ENCODE data around the gene SEMA3C. TPM values are rescaled to one million over a fixed set of nuclear protein-coding genes. Genes with fewer than 3 reads are reported as not detected.

SEMA3C gene
- polyA plus RNA-seq, 1 donor from 2014 or later, result 386 TPM

- H3K9me3 ChIP-seq (ENCODE audit: low read length), result no peaks in the 10 kb centered on the region
- no peaks in the 10 kb centered on the region for H3K36me3 ChIP-seq (ENCODE audit: insufficient read depth, low read length)
- no peaks in the 10 kb centered on the region for H4K20me1 ChIP-seq (ENCODE audit: insufficient read depth)
- no peaks in the 10 kb centered on the region for H3F3A ChIP-seq (ENCODE audit: insufficient read depth, low read length, poor library complexity, severe bottlenecking)
- TF ChIP-seq RAD21 (conservative IDR thresholded peaks at IDR 0.05) (no peak), TAF1 (IDR thresholded peaks at IDR 0.05; ENCODE audit: low read depth) (no peak)
- no peak overlapping the region for H3K4me2 ChIP-seq (ENCODE audit: low read length)
- H3K27ac ChIP-seq (ENCODE audit: low read length), result no peak overlapping the region
- no peak overlapping the region for H3K4me3 ChIP-seq (ENCODE audit: low read length)
- no peaks in the 10 kb centered on the region for H3K79me2 ChIP-seq (replicated peaks; ENCODE audit: insufficient read depth, low read length)
- H3K9ac ChIP-seq (ENCODE audit: low read length), result no peak overlapping the region
- no peak overlapping the region for H2AFZ ChIP-seq (ENCODE audit: low read depth, low read length)
- no peaks in the 10 kb centered on the region for H3K9me2 ChIP-seq (ENCODE audit: insufficient read depth, low read length)
- no peaks in the 10 kb centered on the region for H3K27me3 ChIP-seq (ENCODE audit: insufficient read depth, low read depth, low read length)
Observed at GRCh38 chr7:80733333-80733915, 185.4 kb downstream of the SEMA3C start.

DNA sequence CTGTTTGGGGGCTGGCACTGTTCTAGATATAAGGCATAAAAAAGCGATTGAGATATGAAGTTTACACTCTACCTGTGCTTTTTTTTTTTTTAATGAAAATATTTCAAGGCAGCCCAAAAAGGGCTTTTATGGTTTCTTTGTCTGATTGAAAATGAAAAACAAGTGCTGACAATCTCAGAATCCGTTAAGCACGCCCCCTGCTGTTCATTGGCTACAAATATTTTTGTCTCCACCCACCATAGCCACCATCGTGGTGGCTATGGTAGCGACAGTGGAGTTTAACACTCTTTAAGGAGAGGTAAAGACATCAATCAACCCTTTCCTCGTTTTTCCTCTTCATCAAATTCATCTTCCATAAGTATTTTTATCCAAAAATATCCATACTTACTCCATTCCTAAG lies 186.2 kb downstream of the SEMA3C start:
- H3K4me2 ChIP-seq (ENCODE audit: low read length), result no peak overlapping the region
- no peak overlapping the region for H3K4me3 ChIP-seq (ENCODE audit: low read length)
- H3F3A ChIP-seq (ENCODE audit: insufficient read depth, low read length, poor library complexity, severe bottlenecking), result no peaks in the 10 kb centered on the region
- no peaks in the 10 kb centered on the region for H4K20me1 ChIP-seq (ENCODE audit: insufficient read depth)
- H3K36me3 ChIP-seq (ENCODE audit: insufficient read depth, low read length), result no peaks in the 10 kb centered on the region
- no peaks in the 10 kb centered on the region for H3K9me3 ChIP-seq (ENCODE audit: low read length)
- no peak overlapping the region for H3K27ac ChIP-seq (ENCODE audit: low read length)
- no peaks in the 10 kb centered on the region for H3K79me2 ChIP-seq (replicated peaks; ENCODE audit: insufficient read depth, low read length)
- no peak overlapping the region for H2AFZ ChIP-seq (ENCODE audit: low read depth, low read length)
- no peaks in the 10 kb centered on the region for H3K27me3 ChIP-seq (ENCODE audit: insufficient read depth, low read depth, low read length)
- TF ChIP-seq TAF1 (IDR thresholded peaks at IDR 0.05; ENCODE audit: low read depth) (no peak), MXI1 (conservative IDR thresholded peaks at IDR 0.05; ENCODE audit: poor library complexity, severe bottlenecking) (no peak), EP300 (conservative IDR thresholded peaks at IDR 0.05; ENCODE audit: poor library complexity, severe bottlenecking) (no peak), EZH2 (IDR thresholded peaks at IDR 0.05; ENCODE audit: borderline replicate concordance, insufficient read depth, low read length, poor library complexity, severe bottlenecking) (no peak), RAD21 (conservative IDR thresholded peaks at IDR 0.05) (no peak), SMC3 (conservative IDR thresholded peaks at IDR 0.05; ENCODE audit: poor library complexity) (no peak), POLR2AphosphoS5 (IDR thresholded peaks at IDR 0.05) (no peak)
- TF ChIP-seq, protein P1, sequence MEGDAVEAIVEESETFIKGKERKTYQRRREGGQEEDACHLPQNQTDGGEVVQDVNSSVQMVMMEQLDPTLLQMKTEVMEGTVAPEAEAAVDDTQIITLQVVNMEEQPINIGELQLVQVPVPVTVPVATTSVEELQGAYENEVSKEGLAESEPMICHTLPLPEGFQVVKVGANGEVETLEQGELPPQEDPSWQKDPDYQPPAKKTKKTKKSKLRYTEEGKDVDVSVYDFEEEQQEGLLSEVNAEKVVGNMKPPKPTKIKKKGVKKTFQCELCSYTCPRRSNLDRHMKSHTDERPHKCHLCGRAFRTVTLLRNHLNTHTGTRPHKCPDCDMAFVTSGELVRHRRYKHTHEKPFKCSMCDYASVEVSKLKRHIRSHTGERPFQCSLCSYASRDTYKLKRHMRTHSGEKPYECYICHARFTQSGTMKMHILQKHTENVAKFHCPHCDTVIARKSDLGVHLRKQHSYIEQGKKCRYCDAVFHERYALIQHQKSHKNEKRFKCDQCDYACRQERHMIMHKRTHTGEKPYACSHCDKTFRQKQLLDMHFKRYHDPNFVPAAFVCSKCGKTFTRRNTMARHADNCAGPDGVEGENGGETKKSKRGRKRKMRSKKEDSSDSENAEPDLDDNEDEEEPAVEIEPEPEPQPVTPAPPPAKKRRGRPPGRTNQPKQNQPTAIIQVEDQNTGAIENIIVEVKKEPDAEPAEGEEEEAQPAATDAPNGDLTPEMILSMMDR (IDR thresholded peaks at IDR 0.05; ENCODE audit: poor library complexity, severe bottlenecking), result no peak
- TF ChIP-seq, protein P2, sequence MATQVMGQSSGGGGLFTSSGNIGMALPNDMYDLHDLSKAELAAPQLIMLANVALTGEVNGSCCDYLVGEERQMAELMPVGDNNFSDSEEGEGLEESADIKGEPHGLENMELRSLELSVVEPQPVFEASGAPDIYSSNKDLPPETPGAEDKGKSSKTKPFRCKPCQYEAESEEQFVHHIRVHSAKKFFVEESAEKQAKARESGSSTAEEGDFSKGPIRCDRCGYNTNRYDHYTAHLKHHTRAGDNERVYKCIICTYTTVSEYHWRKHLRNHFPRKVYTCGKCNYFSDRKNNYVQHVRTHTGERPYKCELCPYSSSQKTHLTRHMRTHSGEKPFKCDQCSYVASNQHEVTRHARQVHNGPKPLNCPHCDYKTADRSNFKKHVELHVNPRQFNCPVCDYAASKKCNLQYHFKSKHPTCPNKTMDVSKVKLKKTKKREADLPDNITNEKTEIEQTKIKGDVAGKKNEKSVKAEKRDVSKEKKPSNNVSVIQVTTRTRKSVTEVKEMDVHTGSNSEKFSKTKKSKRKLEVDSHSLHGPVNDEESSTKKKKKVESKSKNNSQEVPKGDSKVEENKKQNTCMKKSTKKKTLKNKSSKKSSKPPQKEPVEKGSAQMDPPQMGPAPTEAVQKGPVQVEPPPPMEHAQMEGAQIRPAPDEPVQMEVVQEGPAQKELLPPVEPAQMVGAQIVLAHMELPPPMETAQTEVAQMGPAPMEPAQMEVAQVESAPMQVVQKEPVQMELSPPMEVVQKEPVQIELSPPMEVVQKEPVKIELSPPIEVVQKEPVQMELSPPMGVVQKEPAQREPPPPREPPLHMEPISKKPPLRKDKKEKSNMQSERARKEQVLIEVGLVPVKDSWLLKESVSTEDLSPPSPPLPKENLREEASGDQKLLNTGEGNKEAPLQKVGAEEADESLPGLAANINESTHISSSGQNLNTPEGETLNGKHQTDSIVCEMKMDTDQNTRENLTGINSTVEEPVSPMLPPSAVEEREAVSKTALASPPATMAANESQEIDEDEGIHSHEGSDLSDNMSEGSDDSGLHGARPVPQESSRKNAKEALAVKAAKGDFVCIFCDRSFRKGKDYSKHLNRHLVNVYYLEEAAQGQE (IDR thresholded peaks at IDR 0.05; ENCODE audit: borderline replicate concordance), result no peak
- H3K9me2 ChIP-seq (ENCODE audit: insufficient read depth, low read length), result no peaks in the 10 kb centered on the region
- no peak overlapping the region for H3K9ac ChIP-seq (ENCODE audit: low read length)

All from neural cell (in vitro differentiated cells).